GM23338 (cell line): Measurements from ENCODE around the gene NRXN2. TPM values are rescaled to one million over a fixed set of nuclear protein-coding genes. Genes with fewer than 3 reads are reported as not detected.
"Not testable (repeated sequence)": the region's sequence is repeated elsewhere in the genome, so short reads cannot be mapped to it uniquely, and the experiment has no call there.

Experiments used
- ATAC-seq: fragments of 200-7000 bp; cut with Tn5 transposase; 3 replicates; pipeline ENCODE4 v1.9.1; 2020
- DNase-seq: peaks from one replicate; pipeline ENCODE4 v3.0.0-alpha.2; 2015; ENCODE audit warnings: low spot score
- H2AFZ ChIP-seq: fragments of 200-600 bp; sonication (generic); 2 replicates; pipeline ENCODE4 v1.8.0; 2016; ENCODE audit warnings: antibody characterized with exemption, mild to moderate bottlenecking, moderate library complexity
- H3F3A ChIP-seq: fragments of 200-600 bp; sonication (generic); replicated peaks from 2 replicates; pipeline ENCODE4 v1.8.0; 2017; ENCODE audit warnings: antibody characterized with exemption, mixed run types, low read depth
- H3K27ac ChIP-seq: fragments of 200-600 bp; sonication (generic); 2 replicates; pipeline ENCODE4 v1.6.1; 2016; ENCODE audit warnings: low read depth
- H3K27me3 ChIP-seq: fragments of 200-600 bp; sonication (generic); 2 replicates; pipeline ENCODE4 v1.8.0; 2016; ENCODE audit warnings: mild to moderate bottlenecking, mixed run types, moderate library complexity; ENCODE audit not compliant: insufficient read depth
- H3K36me3 ChIP-seq: fragments of 200-600 bp; sonication (generic); 2 replicates; pipeline ENCODE4 v1.8.0; 2016; ENCODE audit warnings: mild to moderate bottlenecking; ENCODE audit not compliant: insufficient read depth
- H3K4me1 ChIP-seq: fragments of 200-600 bp; sonication (generic); 2 replicates; pipeline ENCODE4 v1.8.0; 2016; ENCODE audit warnings: mild to moderate bottlenecking, moderate library complexity; ENCODE audit not compliant: insufficient read depth
- H3K4me2 ChIP-seq: fragments of 200-600 bp; sonication (generic); 2 replicates; pipeline ENCODE4 v1.7.1; 2017; ENCODE audit warnings: mixed run types
- H3K4me3 ChIP-seq: fragments of 200-600 bp; sonication (generic); 2 replicates; pipeline ENCODE4 v1.6.1; 2016; ENCODE audit warnings: mixed run types
- H3K79me2 ChIP-seq: fragments of 200-600 bp; sonication (generic); replicated peaks from 2 replicates; pipeline ENCODE4 v1.8.0; 2017; ENCODE audit warnings: mild to moderate bottlenecking; ENCODE audit not compliant: insufficient read depth
- H3K9me2 ChIP-seq: fragments of 200-600 bp; sonication (generic); 2 replicates; pipeline ENCODE4 v1.8.0; 2017; ENCODE audit not compliant: insufficient read depth
- H4K20me1 ChIP-seq: fragments of 200-600 bp; sonication (generic); replicated peaks from 2 replicates; pipeline ENCODE4 v1.8.0; 2017; ENCODE audit warnings: mild to moderate bottlenecking; ENCODE audit not compliant: insufficient read depth
- H3K27ac Mint-ChIP-seq: 2 replicates; pipeline ENCODE4 v1.8.0; 2020; ENCODE audit warnings: inconsistent platforms, mild to moderate bottlenecking, moderate library complexity, mixed read lengths
- H3K27me3 Mint-ChIP-seq: 3 replicates; pipeline ENCODE4 v1.8.0; 2022; ENCODE audit warnings: low read depth, mild to moderate bottlenecking, moderate library complexity, mixed read lengths, inconsistent platforms; ENCODE audit not compliant: insufficient read depth, poor library complexity
- H3K36me3 Mint-ChIP-seq: 3 replicates; pipeline ENCODE4 v1.8.0; 2021; ENCODE audit warnings: low read depth, mild to moderate bottlenecking, inconsistent platforms, moderate library complexity, mixed read lengths
- H3K4me1 Mint-ChIP-seq: 3 replicates; pipeline ENCODE4 v1.8.0; 2020; ENCODE audit warnings: mild to moderate bottlenecking, inconsistent platforms, mixed read lengths
- H3K4me3 Mint-ChIP-seq: 3 replicates; pipeline ENCODE4 v1.8.0; 2021; ENCODE audit warnings: moderate library complexity, mild to moderate bottlenecking, inconsistent platforms, mixed read lengths
- H3K9me3 Mint-ChIP-seq: 3 replicates; pipeline ENCODE4 v1.8.0; 2020; ENCODE audit warnings: moderate library complexity, mild to moderate bottlenecking, inconsistent platforms, mixed read lengths
- CREB1 ChIP-seq: fragments of 250-450 bp; sonication (Bioruptor Pico); IDR thresholded peaks from 2 replicates; pipeline ENCODE4 v1.5.0; 2020; ENCODE audit warnings: low read depth, mild to moderate bottlenecking, moderate library complexity
- CTCF ChIP-seq, 2 experiments: fragments of 200-600 bp in 1 of 2; sonication (generic) in 1 of 2; conservative IDR thresholded peaks; 2 replicates each; pipeline versions ENCODE4 v1.5.1 to v1.6.1; 2016 to 2017; ENCODE audit warnings: antibody characterized with exemption in 2 of 2, low read depth in 2 of 2, mild to moderate bottlenecking in 2 of 2, moderate library complexity in 1 of 2
- ETS1 ChIP-seq: IDR thresholded peaks from 2 replicates; pipeline ENCODE4 v1.6.1; 2016; ENCODE audit warnings: antibody characterized with exemption
- EZH2 ChIP-seq: fragments of 200-600 bp; sonication (generic); IDR thresholded peaks from one replicate; pipeline ENCODE4 v1.8.0; 2017; ENCODE audit warnings: antibody characterized with exemption, mild to moderate bottlenecking, low read depth; ENCODE audit not compliant: unreplicated experiment
- EZH2phosphoT487 ChIP-seq: fragments of 200-600 bp; sonication (generic); IDR thresholded peaks from one replicate; pipeline ENCODE4 v1.8.1; 2018; ENCODE audit warnings: antibody characterized with exemption; ENCODE audit not compliant: unreplicated experiment
- JUNB ChIP-seq: IDR thresholded peaks from one replicate; pipeline ENCODE4 v1.6.1; 2016; ENCODE audit warnings: antibody characterized with exemption; ENCODE audit not compliant: unreplicated experiment
- NANOG ChIP-seq: IDR thresholded peaks from 2 replicates; pipeline ENCODE4 v1.6.1; 2016; ENCODE audit warnings: antibody characterized with exemption, borderline replicate concordance
- POLR2AphosphoS5 ChIP-seq: IDR thresholded peaks from 2 replicates; pipeline ENCODE4 v1.6.1; 2016; ENCODE audit warnings: antibody characterized with exemption, low read depth
- REST ChIP-seq: IDR thresholded peaks from one replicate; pipeline ENCODE4 v1.6.1; 2018; ENCODE audit warnings: antibody characterized with exemption; ENCODE audit not compliant: unreplicated experiment
- STAT1 ChIP-seq: IDR thresholded peaks from one replicate; pipeline ENCODE4 v1.6.1; 2016; ENCODE audit warnings: antibody characterized with exemption; ENCODE audit not compliant: unreplicated experiment
- ZNF114 ChIP-seq: fragments of 250-450 bp; sonication (Bioruptor Pico); IDR thresholded peaks from 2 replicates; pipeline ENCODE4 v1.5.0; 2020; ENCODE audit warnings: mild to moderate bottlenecking, moderate library complexity
- ZNF331 ChIP-seq: fragments of 250-450 bp; sonication (Bioruptor Pico); IDR thresholded peaks from 2 replicates; pipeline ENCODE4 v1.5.0; 2020; ENCODE audit warnings: low read depth, mild to moderate bottlenecking, moderate library complexity
- polyA plus RNA-seq: library from polyadenylated mRNA; unstranded; fragments of >200 nt; fragmentation: Nextera tagmentation; extraction: Ambion mirVana; gene quantifications from 2 replicates; pipeline ENCODE4 v1.2.1, GENCODE V29; 2016
- total RNA-seq: library from RNA; depleted of rRNA; stranded (reverse); fragments of >200 nt; shearing (Covaris generic); gene quantifications from 2 replicates; pipeline ENCODE4 v1.2.3, GENCODE V29; 2014

The NRXN2 gene
- total and polyA plus RNA-seq, 2 experiments from 2014 or later: 3.4 to 17.0 TPM

GRCh38 chr11:64597671-64598101 is 125.3 kb downstream of the NRXN2 start (continued):
- TF ChIP-seq REST (no peak), ZNF114 (CRISPR knock-in tag) (no peak), CREB1 (CRISPR knock-in tag) (no peak), STAT1 (no peak), EZH2phosphoT487 (no peak)

- H3K27ac Mint-ChIP-seq, DNase-seq, H3K4me3 ChIP-seq, H3K27ac ChIP-seq, H3K4me1 ChIP-seq, H3K4me1 Mint-ChIP-seq, H3K4me2 ChIP-seq, H3K9me3 Mint-ChIP-seq, ATAC-seq, H3F3A ChIP-seq, H3K9me2 ChIP-seq, H3K36me3 ChIP-seq, H3K27me3 Mint-ChIP-seq, H3K79me2 ChIP-seq, H3K27me3 ChIP-seq, H3K4me3 Mint-ChIP-seq, H3K36me3 Mint-ChIP-seq, H2AFZ ChIP-seq, H4K20me1 ChIP-seq: not testable (repeated sequence)
Measured at GRCh38 chr11:64595922-64596321, 127.1 kb downstream of the NRXN2 start.

GRCh38 chr11:64594159-64594939 is 128.6 kb downstream of the NRXN2 start:
- Histone ChIP-seq H3K27me3 (no peaks in the 10 kb centered on the region), H4K20me1 (no peaks in the 10 kb centered on the region), H3K4me2 (no peak overlapping the region), H3K36me3 (no peaks in the 10 kb centered on the region), H3K27ac (no peak overlapping the region), H3K79me2 (no peaks in the 10 kb centered on the region), H3F3A (no peaks in the 10 kb centered on the region), H2AFZ (no peak overlapping the region), H3K4me3 (no peak overlapping the region), H3K4me1 (no peaks in the 10 kb centered on the region), H3K9me2 (0 out of 2 replicates have a peak, but pooled peaks cover 7% of the 10 kb centered on the region)
- Mint-ChIP-seq H3K36me3 (no peaks in the 10 kb centered on the region), H3K4me1 (no peaks in the 10 kb centered on the region), H3K4me3 (no peak overlapping the region), H3K27me3 (peaks cover 10% of the 10 kb centered on the region), H3K9me3 (peaks cover 7% of the 10 kb centered on the region), H3K27ac (no peak overlapping the region)
- TF ChIP-seq EZH2 (no peak), POLR2AphosphoS5 (no peak), ZNF114 (CRISPR knock-in tag) (no peak), EZH2phosphoT487 (no peak), NANOG (no peak), ETS1 (no peak), CTCF (conservative IDR thresholded peaks at IDR 0.05; ENCODE audit: low read depth in 2 of 2) (no peak), REST (no peak), ZNF331 (no peak), STAT1 (no peak), JUNB (no peak), CREB1 (CRISPR knock-in tag) (no peak)
- ATAC-seq: no peak
- DNase-seq: no peak
